Gastroesophageal sphincter (tissue), 3 donors: ENCODE results near the gene LBP.

ENCODE experiments used
- POLR2A ChIP-seq, 2 donors: fragments of 450-650 bp; IDR thresholded peaks; one replicate each; pipeline ENCODE4 v1.6.1; 2017; ENCODE audit warnings: antibody characterized with exemption in 2 of 2, mild to moderate bottlenecking in 2 of 2, moderate library complexity in 1 of 2
- TF ChIP-seq, protein P1 (sequence below), 4 experiments: fragments of 200-600 bp in 2 of 4; fragments of 450-650 bp in 2 of 4; sonication (generic) in 1 of 4; IDR thresholded peaks; one replicate each; pipeline ENCODE4 v1.5.1; 2017 to 2019; ENCODE audit warnings: antibody characterized with exemption in 4 of 4, mild to moderate bottlenecking in 2 of 4, moderate library complexity in 2 of 4

DNA sequence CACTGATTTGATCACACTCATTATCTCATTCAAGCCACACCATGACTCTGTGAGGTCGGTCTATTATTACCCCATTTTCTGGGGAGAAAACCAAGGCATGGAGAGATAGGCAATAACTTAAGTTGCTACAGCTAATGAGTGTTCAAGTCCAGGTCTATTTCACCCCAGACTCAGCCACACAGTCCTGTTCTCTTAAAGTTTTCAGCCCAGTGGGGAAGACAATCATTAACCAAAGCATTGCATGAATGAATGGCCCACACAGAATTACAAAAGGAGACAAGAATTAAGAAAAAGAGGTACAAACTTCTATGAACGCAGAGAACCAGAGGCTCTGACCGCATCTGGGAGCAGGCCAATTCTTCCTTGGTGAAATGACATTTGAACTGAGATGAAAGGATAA is 35.2 kb upstream of the LBP start:
- TF ChIP-seq, protein P1, sequence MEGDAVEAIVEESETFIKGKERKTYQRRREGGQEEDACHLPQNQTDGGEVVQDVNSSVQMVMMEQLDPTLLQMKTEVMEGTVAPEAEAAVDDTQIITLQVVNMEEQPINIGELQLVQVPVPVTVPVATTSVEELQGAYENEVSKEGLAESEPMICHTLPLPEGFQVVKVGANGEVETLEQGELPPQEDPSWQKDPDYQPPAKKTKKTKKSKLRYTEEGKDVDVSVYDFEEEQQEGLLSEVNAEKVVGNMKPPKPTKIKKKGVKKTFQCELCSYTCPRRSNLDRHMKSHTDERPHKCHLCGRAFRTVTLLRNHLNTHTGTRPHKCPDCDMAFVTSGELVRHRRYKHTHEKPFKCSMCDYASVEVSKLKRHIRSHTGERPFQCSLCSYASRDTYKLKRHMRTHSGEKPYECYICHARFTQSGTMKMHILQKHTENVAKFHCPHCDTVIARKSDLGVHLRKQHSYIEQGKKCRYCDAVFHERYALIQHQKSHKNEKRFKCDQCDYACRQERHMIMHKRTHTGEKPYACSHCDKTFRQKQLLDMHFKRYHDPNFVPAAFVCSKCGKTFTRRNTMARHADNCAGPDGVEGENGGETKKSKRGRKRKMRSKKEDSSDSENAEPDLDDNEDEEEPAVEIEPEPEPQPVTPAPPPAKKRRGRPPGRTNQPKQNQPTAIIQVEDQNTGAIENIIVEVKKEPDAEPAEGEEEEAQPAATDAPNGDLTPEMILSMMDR (IDR thresholded peaks at IDR 0.05): no peak
- TF ChIP-seq POLR2A (IDR thresholded peaks at IDR 0.05): no peak
